ENCODE results near the gene PRDM8. TPM values are rescaled to one million over a fixed set of nuclear protein-coding genes. Genes with fewer than 3 reads are reported as not detected.

The PRDM8 gene
- total RNA-seq, 1 donor from 2014 or later: 1.6 TPM

GRCh38 chr4:80188457-80188800, 8.9 kb upstream of the PRDM8 start:
- intact Hi-C loops (cut with DNase I): no loop called here

GRCh38 chr4:80188801-80189458, 8.4 kb upstream of the PRDM8 start:
- H3K36me3 ChIP-seq: no peaks in the 10 kb centered on the region
- ATAC-seq (no peak), DNase-seq (no peak)
- H3K27ac ChIP-seq: no peak overlapping the region
- no peak overlapping the region for H3K4me3 ChIP-seq
- TF ChIP-seq, protein P1, sequence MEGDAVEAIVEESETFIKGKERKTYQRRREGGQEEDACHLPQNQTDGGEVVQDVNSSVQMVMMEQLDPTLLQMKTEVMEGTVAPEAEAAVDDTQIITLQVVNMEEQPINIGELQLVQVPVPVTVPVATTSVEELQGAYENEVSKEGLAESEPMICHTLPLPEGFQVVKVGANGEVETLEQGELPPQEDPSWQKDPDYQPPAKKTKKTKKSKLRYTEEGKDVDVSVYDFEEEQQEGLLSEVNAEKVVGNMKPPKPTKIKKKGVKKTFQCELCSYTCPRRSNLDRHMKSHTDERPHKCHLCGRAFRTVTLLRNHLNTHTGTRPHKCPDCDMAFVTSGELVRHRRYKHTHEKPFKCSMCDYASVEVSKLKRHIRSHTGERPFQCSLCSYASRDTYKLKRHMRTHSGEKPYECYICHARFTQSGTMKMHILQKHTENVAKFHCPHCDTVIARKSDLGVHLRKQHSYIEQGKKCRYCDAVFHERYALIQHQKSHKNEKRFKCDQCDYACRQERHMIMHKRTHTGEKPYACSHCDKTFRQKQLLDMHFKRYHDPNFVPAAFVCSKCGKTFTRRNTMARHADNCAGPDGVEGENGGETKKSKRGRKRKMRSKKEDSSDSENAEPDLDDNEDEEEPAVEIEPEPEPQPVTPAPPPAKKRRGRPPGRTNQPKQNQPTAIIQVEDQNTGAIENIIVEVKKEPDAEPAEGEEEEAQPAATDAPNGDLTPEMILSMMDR (IDR thresholded peaks at IDR 0.05): no peak
- H3K9me3 ChIP-seq: no peaks in the 10 kb centered on the region
- peaks cover 27% of the 10 kb centered on the region for H3K4me1 ChIP-seq
- H3K27me3 ChIP-seq (ENCODE audit: low read depth): peaks cover 80% of the 10 kb centered on the region
- intact Hi-C loops (cut with DNase I): no loop called here

More at GRCh38 chr4:80188457-80188800, 8.9 kb upstream of the PRDM8 start:
- Histone ChIP-seq H3K27ac (no peak overlapping the region), H3K27me3 (ENCODE audit: low read depth) (peaks cover 75% of the 10 kb centered on the region), H3K4me1 (peaks cover 32% of the 10 kb centered on the region), H3K36me3 (no peaks in the 10 kb centered on the region), H3K4me3 (no peak overlapping the region), H3K9me3 (no peaks in the 10 kb centered on the region)
- ATAC-seq (no peak), DNase-seq (no peak)
- TF ChIP-seq, protein P1 (IDR thresholded peaks at IDR 0.05): no peak

GRCh38 chr4:80189581-80189955, 7.7 kb upstream of the PRDM8 start:
- peak overlapping the region; percentile 31 for H3K4me3 ChIP-seq
- no peaks in the 10 kb centered on the region for H3K9me3 ChIP-seq
- no peak overlapping the region for H3K27ac ChIP-seq
- TF ChIP-seq, protein P1 (IDR thresholded peaks at IDR 0.05): no peak
- DNase-seq (no peak), ATAC-seq (no peak)
- H3K27me3 ChIP-seq (ENCODE audit: low read depth): peaks cover 80% of the 10 kb centered on the region
- H3K36me3 ChIP-seq: no peaks in the 10 kb centered on the region
- H3K4me1 ChIP-seq: peaks cover 24% of the 10 kb centered on the region
- intact Hi-C loops (cut with DNase I): no loop called here

DNA sequence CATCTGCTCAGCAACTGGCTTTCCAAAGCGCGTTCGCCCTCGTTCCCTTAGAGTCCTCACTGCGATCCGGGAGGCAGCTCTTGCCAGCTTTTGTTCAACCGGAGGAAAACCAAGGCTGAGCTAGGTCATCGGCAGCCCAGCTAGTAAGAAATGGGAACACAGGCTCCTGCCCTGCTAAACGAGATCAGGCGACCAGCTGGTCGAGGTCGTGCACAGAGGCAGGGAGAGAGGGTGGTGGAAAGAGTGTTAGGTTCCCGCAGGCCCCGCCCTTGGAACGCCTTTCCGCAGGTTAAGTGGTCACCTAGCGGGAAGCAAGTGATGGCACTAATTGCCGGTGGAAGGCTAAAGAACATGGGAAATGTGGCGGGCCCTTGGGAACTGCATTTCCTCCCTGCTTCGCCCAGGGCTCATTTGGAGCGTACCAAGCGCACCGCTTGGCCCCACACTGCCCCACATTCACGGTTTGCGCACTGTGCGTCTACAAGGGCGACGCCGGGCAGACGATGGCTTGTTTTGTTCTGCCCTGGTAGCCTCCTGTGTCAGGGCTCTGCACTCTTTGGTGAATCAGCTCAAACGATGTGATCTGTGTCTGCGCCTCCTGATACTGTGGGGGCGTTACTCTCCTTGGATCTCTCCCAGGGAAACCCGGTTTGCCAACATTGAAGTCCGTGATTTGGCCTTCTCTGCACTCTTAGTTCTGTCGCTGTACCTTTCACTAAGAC, 7.2 kb upstream of the PRDM8 start:
- TF ChIP-seq, protein P1 (IDR thresholded peaks at IDR 0.05): no peak
- Histone ChIP-seq H3K36me3 (no peaks in the 10 kb centered on the region), H3K4me1 (peaks cover 18% of the 10 kb centered on the region), H3K27me3 (ENCODE audit: low read depth) (peaks cover 82% of the 10 kb centered on the region), H3K4me3 (peak overlapping the region; percentile 31), H3K27ac (no peak overlapping the region), H3K9me3 (no peaks in the 10 kb centered on the region)
- intact Hi-C loops (cut with DNase I): no loop called here
- ATAC-seq: peak; percentile 14 to 40
- DNase-seq: no peak

GRCh38 chr4:80192252-80192866, 4.9 kb upstream of the PRDM8 start:
- H3K4me1 ChIP-seq: peaks cover 15% of the 10 kb centered on the region
- no peaks in the 10 kb centered on the region for H3K9me3 ChIP-seq
- TF ChIP-seq, protein P1 (IDR thresholded peaks at IDR 0.05): no peak
- H3K27me3 ChIP-seq (ENCODE audit: low read depth): peaks cover 79% of the 10 kb centered on the region
- H3K36me3 ChIP-seq: no peaks in the 10 kb centered on the region
- DNase-seq (no peak), ATAC-seq (no peak)
- no peak overlapping the region for H3K4me3 ChIP-seq
- H3K27ac ChIP-seq: no peak overlapping the region
- intact Hi-C loops (cut with DNase I): no loop called here

Measured in lower lobe of right lung (tissue), 2 donors.